T-helper 1 cell treated with Interleukin-12 subunit alpha and Interleukin-12 subunit beta and Interleukin-4 antibody, amounts not matched to agents 30 μg/mL and 1 μg/mL, for 36 hours (primary cell): Measurements from ENCODE around the gene GART.
"Not testable (repeated sequence)": the region's sequence is repeated elsewhere in the genome, so short reads cannot be mapped to it uniquely, and the experiment has no call there.

Source experiments
- H3K27ac Mint-ChIP-seq: one replicate; pipeline ENCODE4 v1.8.0; 2021; ENCODE audit warnings: mild to moderate bottlenecking, mixed read lengths
- H3K27me3 Mint-ChIP-seq: one replicate; pipeline ENCODE4 v1.8.0; 2021; ENCODE audit warnings: low read depth, mixed read lengths
- H3K36me3 Mint-ChIP-seq: one replicate; pipeline ENCODE4 v1.8.0; 2021; ENCODE audit warnings: low read depth, mixed read lengths
- H3K4me1 Mint-ChIP-seq: one replicate; pipeline ENCODE4 v1.8.0; 2021; ENCODE audit warnings: low read depth, mixed read lengths
- H3K4me3 Mint-ChIP-seq: one replicate; pipeline ENCODE4 v1.8.0; 2021; ENCODE audit warnings: mild to moderate bottlenecking, moderate library complexity, mixed read lengths
- H3K9me3 Mint-ChIP-seq: one replicate; pipeline ENCODE4 v1.8.0; 2021; ENCODE audit warnings: mixed read lengths

The GART gene

GRCh38 chr21:33541756-33542639 lies at the start of gene GART:
TSS of gene GART (minus strand) at chr21:33542117. CDS start at chr21:33539315, 2,802 bp downstream.
- H3K4me3 Mint-ChIP-seq, result peak within 1 kb of the TSS; percentile 89
- peaks cover 5% of the 10 kb centered on the region for H3K9me3 Mint-ChIP-seq
- peak within 1 kb of the TSS; percentile 97 for H3K27ac Mint-ChIP-seq
- peaks cover 30% of the 10 kb centered on the region for H3K4me1 Mint-ChIP-seq
- peaks cover 22% of the 10 kb centered on the region for H3K36me3 Mint-ChIP-seq
- no peaks in the 10 kb centered on the region for H3K27me3 Mint-ChIP-seq

GRCh38 chr21:33588485-33589335 lies 46.8 kb upstream of the GART start, which contains the start of gene DONSON:
TSS of gene DONSON (minus strand) at chr21:33588684. CDS start at chr21:33588641, 43 bp downstream.
- peaks cover 8% of the 10 kb centered on the region for H3K36me3 Mint-ChIP-seq
- no peaks in the 10 kb centered on the region for H3K9me3 Mint-ChIP-seq
- H3K27me3 Mint-ChIP-seq, result no peaks in the 10 kb centered on the region
- H3K27ac Mint-ChIP-seq, result peak within 1 kb of the TSS; percentile 80
- peaks cover 23% of the 10 kb centered on the region for H3K4me1 Mint-ChIP-seq
- peak within 1 kb of the TSS; percentile 93 for H3K4me3 Mint-ChIP-seq

- Mint-ChIP-seq H3K36me3 (peaks cover 6% of the 10 kb centered on the region), H3K27me3 (no peaks in the 10 kb centered on the region), H3K4me1 (peaks cover 23% of the 10 kb centered on the region), H3K27ac (peak overlapping the region; percentile 76), H3K9me3 (no peaks in the 10 kb centered on the region), H3K4me3 (peak overlapping the region; percentile 92)
Measured at GRCh38 chr21:33587792-33588484, 46.0 kb upstream of the GART start.

GRCh38 chr21:33586927-33587326 lies 45.0 kb upstream of the GART start:
- Mint-ChIP-seq H3K27ac (peak overlapping the region; percentile 36), H3K27me3 (no peaks in the 10 kb centered on the region), H3K4me3 (peak overlapping the region; percentile 69), H3K4me1 (peaks cover 23% of the 10 kb centered on the region), H3K9me3 (no peaks in the 10 kb centered on the region), H3K36me3 (peaks cover 7% of the 10 kb centered on the region)

- Mint-ChIP-seq H3K36me3 (peaks cover 15% of the 10 kb centered on the region), H3K4me1 (peaks cover 22% of the 10 kb centered on the region), H3K9me3 (no peaks in the 10 kb centered on the region), H3K27ac (no peak overlapping the region), H3K27me3 (no peaks in the 10 kb centered on the region), H3K4me3 (no peak overlapping the region)
Measured at GRCh38 chr21:33584455-33584854, 42.5 kb upstream of the GART start.

- Mint-ChIP-seq H3K27ac (peak overlapping the region; percentile 41), H3K4me1 (peaks cover 6% of the 10 kb centered on the region), H3K4me3 (no peak overlapping the region), H3K9me3 (no peaks in the 10 kb centered on the region), H3K27me3 (no peaks in the 10 kb centered on the region), H3K36me3 (peaks cover 33% of the 10 kb centered on the region)
Measured at GRCh38 chr21:33578959-33579542, 37.1 kb upstream of the GART start.

- Mint-ChIP-seq H3K4me3 (no peak overlapping the region), H3K27ac (no peak overlapping the region), H3K27me3 (no peaks in the 10 kb centered on the region), H3K36me3 (peaks cover 38% of the 10 kb centered on the region), H3K9me3 (no peaks in the 10 kb centered on the region), H3K4me1 (peaks cover 6% of the 10 kb centered on the region)
Measured at GRCh38 chr21:33578214-33578613, 36.3 kb upstream of the GART start.

- peaks cover 46% of the 10 kb centered on the region for H3K36me3 Mint-ChIP-seq
- not testable (repeated sequence) for H3K4me1 Mint-ChIP-seq, H3K27ac Mint-ChIP-seq, H3K27me3 Mint-ChIP-seq, H3K9me3 Mint-ChIP-seq, H3K4me3 Mint-ChIP-seq
Measured at GRCh38 chr21:33576741-33577141, 34.8 kb upstream of the GART start.

- Mint-ChIP-seq H3K36me3 (peaks cover 49% of the 10 kb centered on the region), H3K4me1 (peaks cover 9% of the 10 kb centered on the region), H3K4me3 (no peak overlapping the region), H3K9me3 (no peaks in the 10 kb centered on the region), H3K27me3 (no peaks in the 10 kb centered on the region), H3K27ac (no peak overlapping the region)
Measured at GRCh38 chr21:33572350-33572749, 30.4 kb upstream of the GART start.

GRCh38 chr21:33569991-33570390 lies 28.1 kb upstream of the GART start:
- H3K27ac Mint-ChIP-seq, result peak overlapping the region; percentile 26
- H3K4me1 Mint-ChIP-seq, result peaks cover 10% of the 10 kb centered on the region
- H3K4me3 Mint-ChIP-seq, result no peak overlapping the region
- H3K27me3 Mint-ChIP-seq, result no peaks in the 10 kb centered on the region
- H3K9me3 Mint-ChIP-seq, result no peaks in the 10 kb centered on the region
- H3K36me3 Mint-ChIP-seq, result peaks cover 41% of the 10 kb centered on the region

GRCh38 chr21:33568448-33568847 lies 26.5 kb upstream of the GART start:
- H3K36me3 Mint-ChIP-seq, result peaks cover 41% of the 10 kb centered on the region
- H3K4me1 Mint-ChIP-seq, result peaks cover 11% of the 10 kb centered on the region
- no peak overlapping the region for H3K27ac Mint-ChIP-seq
- no peaks in the 10 kb centered on the region for H3K27me3 Mint-ChIP-seq
- no peak overlapping the region for H3K4me3 Mint-ChIP-seq
- H3K9me3 Mint-ChIP-seq, result no peaks in the 10 kb centered on the region

GRCh38 chr21:33567914-33568313 lies 26.0 kb upstream of the GART start:
- Mint-ChIP-seq H3K27ac (no peak overlapping the region), H3K36me3 (peaks cover 39% of the 10 kb centered on the region), H3K4me1 (peaks cover 13% of the 10 kb centered on the region), H3K9me3 (no peaks in the 10 kb centered on the region), H3K27me3 (no peaks in the 10 kb centered on the region), H3K4me3 (no peak overlapping the region)

- Mint-ChIP-seq H3K4me3 (no peak overlapping the region), H3K36me3 (peaks cover 32% of the 10 kb centered on the region), H3K27ac (no peak overlapping the region), H3K27me3 (no peaks in the 10 kb centered on the region), H3K4me1 (peaks cover 13% of the 10 kb centered on the region), H3K9me3 (no peaks in the 10 kb centered on the region)
Measured at GRCh38 chr21:33566514-33566913, 24.6 kb upstream of the GART start.

- no peak overlapping the region for H3K4me3 Mint-ChIP-seq
- H3K36me3 Mint-ChIP-seq, result peaks cover 56% of the 10 kb centered on the region
- H3K9me3 Mint-ChIP-seq, result no peaks in the 10 kb centered on the region
- H3K27me3 Mint-ChIP-seq, result no peaks in the 10 kb centered on the region
- peaks cover 22% of the 10 kb centered on the region for H3K4me1 Mint-ChIP-seq
- no peak overlapping the region for H3K27ac Mint-ChIP-seq
Measured at GRCh38 chr21:33562389-33562788, 20.5 kb upstream of the GART start.
